ENCODE data around the gene PON3. TPM values are rescaled to one million over a fixed set of nuclear protein-coding genes. Genes with fewer than 3 reads are reported as not detected.
A peak's percentile ranks its signal among the peaks of the same experiment; 100 is the strongest.

Gene PON3
- total RNA-seq, 5 donors from 2014 or later (not counting 1 experiment from before 2014, with no cell fraction given) = 0.28 to 0.41 TPM; not detected in 3

DNA sequence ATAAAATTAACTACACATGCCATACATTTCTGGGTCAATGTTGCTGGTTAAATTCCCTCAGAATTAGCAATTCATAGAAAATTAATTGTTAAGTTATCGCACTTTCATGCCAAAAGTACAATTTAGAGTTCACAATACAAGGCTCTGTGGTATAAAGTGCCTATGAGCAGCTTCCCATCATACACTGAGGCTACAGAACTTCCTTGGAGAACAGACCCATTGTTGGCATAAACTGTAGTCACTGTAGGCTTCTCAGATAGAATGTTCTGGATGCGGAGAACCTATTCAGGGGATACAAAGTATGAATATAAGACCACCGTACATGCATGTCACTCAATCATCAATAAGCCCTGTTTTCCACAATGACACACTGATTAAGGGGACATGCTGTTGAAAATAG, 9.0 kb upstream of the PON3 start:
- no peak for ATAC-seq (replicated peaks in 1 of 4)
- ChIA-PET POLR2A (no interaction called here), CTCF (no interaction called here)
- peaks cover 6% of the 10 kb centered on the region for H3K36me3 Mint-ChIP-seq
- no peak overlapping the region for H3K27ac Mint-ChIP-seq
- Histone ChIP-seq H3K27ac (ENCODE audit: low read length) (no peak overlapping the region), H3K36me3 (ENCODE audit: control insufficient read depth in 2 of 2, extremely low read depth in 1 of 2, insufficient read depth in 1 of 2, low read length in 1 of 2) (peaks cover 0 to 4% of the 10 kb centered on the region in 2 donors), H3K4me3 (ENCODE audit: control insufficient read depth in 1 of 2, extremely low read depth in 1 of 2, low read length in 1 of 2) (no peak overlapping the region), H3K9me3 (no peaks in the 10 kb centered on the region), H3K27me3 (replicated peaks in 1 of 2; ENCODE audit: control insufficient read depth in 2 of 2, extremely low read depth in 1 of 2, insufficient read depth in 2 of 2, low read length in 1 of 2) (no peaks in the 10 kb centered on the region), H3K4me1 (ENCODE audit: control insufficient read depth in 1 of 2, extremely low read depth in 1 of 2, insufficient read depth in 2 of 2, low read length in 2 of 2) (no peaks in the 10 kb centered on the region)
- no peak overlapping the region for H3K4me3 Mint-ChIP-seq
- H3K27me3 Mint-ChIP-seq = peaks cover 0 to 2% of the 10 kb centered on the region in 2 donors
- no peaks in the 10 kb centered on the region for H3K4me1 Mint-ChIP-seq
- WGBS (ENCODE audit: insufficient coverage) = no CpG with 5 or more reads among the region's 3 CpGs
- no peaks in the 10 kb centered on the region for H3K9me3 Mint-ChIP-seq
- no peak for DNase-seq

DNA sequence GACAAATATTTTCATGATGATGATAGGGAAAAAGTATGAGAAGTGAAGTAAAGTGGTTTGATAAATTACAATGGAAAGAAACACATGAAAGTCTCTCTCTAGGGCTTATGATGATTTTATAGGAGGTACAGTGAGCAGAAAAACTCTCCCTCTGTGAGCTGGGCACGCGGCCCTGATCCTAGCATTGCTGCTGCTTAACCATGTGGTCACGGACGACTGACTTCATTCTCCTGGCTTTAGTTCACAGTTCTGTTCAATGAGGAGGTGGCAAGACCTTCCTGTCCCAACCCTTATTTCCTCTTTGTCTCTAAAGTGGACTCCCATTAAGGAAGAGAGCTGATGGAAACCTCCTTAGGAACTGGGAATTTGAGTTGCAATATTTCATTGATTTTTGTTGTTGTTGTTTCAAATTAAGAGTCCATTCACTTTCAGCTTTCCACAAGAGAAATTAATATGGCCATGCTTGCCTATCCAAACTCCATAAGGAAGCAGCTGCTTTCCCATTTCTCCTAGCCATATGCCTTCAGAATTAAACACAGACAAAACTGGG, 8.2 kb upstream of the PON3 start:
- Mint-ChIP-seq H3K4me1 (no peaks in the 10 kb centered on the region), H3K27ac (no peak overlapping the region), H3K36me3 (peaks cover 6% of the 10 kb centered on the region), H3K27me3 (peaks cover 0 to 2% of the 10 kb centered on the region in 2 donors), H3K4me3 (no peak overlapping the region), H3K9me3 (no peaks in the 10 kb centered on the region)
- ChIA-PET POLR2A (no interaction called here), CTCF (no interaction called here)
- H3K4me3 ChIP-seq (ENCODE audit: control insufficient read depth in 1 of 2, extremely low read depth in 1 of 2, low read length in 1 of 2) = no peak overlapping the region
- DNase-seq = no peak
- H3K9me3 ChIP-seq = no peaks in the 10 kb centered on the region
- no CpG with 5 or more reads among the region's 4 CpGs for WGBS (ENCODE audit: insufficient coverage)
- no peak for ATAC-seq (replicated peaks in 1 of 4)
- no peaks in the 10 kb centered on the region for H3K27me3 ChIP-seq (replicated peaks in 1 of 2; ENCODE audit: control insufficient read depth in 2 of 2, extremely low read depth in 1 of 2, insufficient read depth in 2 of 2, low read length in 1 of 2)
- no peak overlapping the region for H3K27ac ChIP-seq (ENCODE audit: low read length)
- H3K4me1 ChIP-seq (ENCODE audit: control insufficient read depth in 1 of 2, extremely low read depth in 1 of 2, insufficient read depth in 2 of 2, low read length in 2 of 2) = no peaks in the 10 kb centered on the region
- peaks cover 0 to 4% of the 10 kb centered on the region in 2 donors for H3K36me3 ChIP-seq (ENCODE audit: control insufficient read depth in 2 of 2, extremely low read depth in 1 of 2, insufficient read depth in 1 of 2, low read length in 1 of 2)

DNA sequence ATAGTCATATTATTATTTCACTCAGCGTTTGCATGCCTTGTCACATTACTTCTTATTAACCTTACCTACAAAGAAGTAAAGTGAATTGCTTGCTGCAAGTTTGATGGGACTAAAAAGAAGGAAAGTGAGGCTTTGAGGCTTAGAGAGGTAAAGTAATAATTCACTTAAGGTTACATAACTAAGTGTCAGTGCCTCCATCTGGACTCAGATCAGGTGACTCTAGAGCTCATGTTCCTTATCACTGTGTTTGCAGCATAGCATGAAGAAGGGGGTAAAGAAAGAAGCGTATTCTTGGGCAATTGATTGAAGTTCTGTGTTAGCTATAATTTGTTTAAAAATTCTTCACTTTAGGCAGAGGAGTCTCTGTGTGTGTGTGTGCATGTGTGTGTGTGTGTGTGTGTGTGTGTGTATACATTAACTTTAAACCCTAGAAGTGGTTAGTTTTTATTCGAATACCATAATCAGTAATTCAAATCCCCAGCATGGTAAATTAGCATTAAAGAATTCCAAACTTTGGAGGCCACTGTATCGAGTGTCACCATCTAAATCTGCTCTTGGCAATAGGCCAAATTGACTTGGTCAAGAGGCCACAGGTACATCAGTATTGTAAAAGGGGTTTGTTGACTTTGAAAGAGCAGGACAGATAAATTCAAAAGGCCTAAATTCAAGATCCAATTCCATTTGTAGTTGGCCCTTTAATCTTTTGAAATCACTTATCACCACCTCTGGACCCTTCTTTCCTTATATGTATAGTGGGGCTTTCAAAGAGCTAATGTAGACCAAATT, 2.2 kb upstream of the PON3 start:
- ATAC-seq (replicated peaks in 1 of 4) (no peak), DNase-seq (no peak)
- CTCF ChIA-PET = no interaction called here
- H3K27me3 Mint-ChIP-seq = peaks cover 23 to 36% of the 10 kb centered on the region in 2 donors
- peaks cover 0 to 9% (median 6%) of the 10 kb centered on the region in 3 donors for H3K4me1 Mint-ChIP-seq
- Histone ChIP-seq H3K4me3 (ENCODE audit: control insufficient read depth in 1 of 2, extremely low read depth in 1 of 2, low read length in 1 of 2) (no peak overlapping the region), H3K36me3 (ENCODE audit: control insufficient read depth in 2 of 2, extremely low read depth in 1 of 2, insufficient read depth in 1 of 2, low read length in 1 of 2) (no peaks in the 10 kb centered on the region), H3K27me3 (replicated peaks in 1 of 2; ENCODE audit: control insufficient read depth in 2 of 2, extremely low read depth in 1 of 2, insufficient read depth in 2 of 2, low read length in 1 of 2) (peaks cover 6 to 12% of the 10 kb centered on the region in 2 experiments), H3K9me3 (no peaks in the 10 kb centered on the region), H3K4me1 (ENCODE audit: control insufficient read depth in 1 of 2, extremely low read depth in 1 of 2, insufficient read depth in 2 of 2, low read length in 2 of 2) (peaks cover 0 to 6% of the 10 kb centered on the region in 2 experiments), H3K27ac (ENCODE audit: low read length) (no peak overlapping the region)
- POLR2A ChIA-PET = no interaction called here
- no CpG with 5 or more reads among the region's 4 CpGs for WGBS (ENCODE audit: insufficient coverage)
- no peak overlapping the region for H3K27ac Mint-ChIP-seq
- no peaks in the 10 kb centered on the region for H3K9me3 Mint-ChIP-seq
- no peak overlapping the region for H3K4me3 Mint-ChIP-seq
- H3K36me3 Mint-ChIP-seq = no peaks in the 10 kb centered on the region

DNA sequence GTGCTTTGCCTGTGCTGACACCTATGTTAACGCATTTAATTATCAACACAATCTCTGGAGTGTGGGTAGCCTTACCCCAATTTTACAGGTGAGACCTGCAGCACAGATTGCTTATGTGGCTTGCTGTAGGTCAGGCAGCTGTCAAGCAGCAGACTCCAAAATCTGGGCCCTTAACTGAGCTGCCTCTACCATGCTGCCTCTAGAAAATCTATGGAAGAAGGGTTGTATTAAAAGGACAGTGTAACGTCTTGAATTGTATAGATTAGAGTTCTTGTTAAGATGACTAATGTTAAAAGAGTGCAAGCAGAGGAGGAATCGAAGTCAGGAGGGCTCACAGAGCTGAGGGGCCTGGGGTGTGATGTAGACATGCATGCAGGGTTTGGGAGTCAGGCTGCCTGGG, 1.2 kb upstream of the PON3 start:
- H3K27me3 Mint-ChIP-seq = peaks cover 27 to 39% of the 10 kb centered on the region in 2 donors
- H3K36me3 ChIP-seq (ENCODE audit: control insufficient read depth in 2 of 2, extremely low read depth in 1 of 2, insufficient read depth in 1 of 2, low read length in 1 of 2) = no peaks in the 10 kb centered on the region
- H3K9me3 Mint-ChIP-seq = no peaks in the 10 kb centered on the region
- DNase-seq (no peak), ATAC-seq (replicated peaks in 1 of 4) (no peak)
- peak overlapping the region in 1 of 3 donors; percentile 60 for H3K4me3 Mint-ChIP-seq
- H3K36me3 Mint-ChIP-seq = no peaks in the 10 kb centered on the region
- H3K27me3 ChIP-seq (replicated peaks in 1 of 2; ENCODE audit: control insufficient read depth in 2 of 2, extremely low read depth in 1 of 2, insufficient read depth in 2 of 2, low read length in 1 of 2) = peaks cover 6 to 12% of the 10 kb centered on the region in 2 experiments
- ChIA-PET POLR2A (no interaction called here), CTCF (interaction anchor here in 1 of 2 donors (0.6 kb wide), 1 partner anchor 46 kb away, joined by 3 read pairs; no protein-coding TSS in a partner anchor)
- H3K4me3 ChIP-seq (ENCODE audit: control insufficient read depth in 1 of 2, extremely low read depth in 1 of 2, low read length in 1 of 2) = no peak overlapping the region
- WGBS (ENCODE audit: insufficient coverage) = 90% methylated on average over 2 of the region's 3 CpGs
- no peak overlapping the region for H3K27ac Mint-ChIP-seq
- peaks cover 0 to 9% (median 6%) of the 10 kb centered on the region in 3 donors for H3K4me1 Mint-ChIP-seq
- H3K9me3 ChIP-seq = no peaks in the 10 kb centered on the region
- peaks cover 0 to 6% of the 10 kb centered on the region in 2 experiments for H3K4me1 ChIP-seq (ENCODE audit: control insufficient read depth in 1 of 2, extremely low read depth in 1 of 2, insufficient read depth in 2 of 2, low read length in 2 of 2)
- H3K27ac ChIP-seq (ENCODE audit: low read length) = no peak overlapping the region

DNA sequence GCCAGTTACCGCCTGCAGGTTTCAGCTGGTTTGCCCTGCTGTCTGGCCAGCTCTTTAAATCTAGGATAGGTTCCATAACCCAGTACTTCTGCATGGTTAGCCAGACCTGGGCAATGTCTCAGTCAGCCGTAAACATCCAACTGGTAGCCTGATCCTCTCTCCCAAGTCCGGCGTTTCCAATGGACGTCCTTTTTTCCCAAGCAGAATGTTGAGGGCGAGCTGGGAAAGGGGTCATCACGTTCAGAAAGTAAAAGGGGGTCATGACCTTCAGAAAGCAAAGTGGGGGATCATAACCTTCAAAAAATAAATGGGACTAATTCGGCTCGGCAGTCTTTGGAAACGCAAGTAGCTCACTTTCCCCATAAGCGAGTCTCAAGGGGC, 430 bp downstream of the PON3 start:
- Histone ChIP-seq H3K4me3 (ENCODE audit: control insufficient read depth in 1 of 2, extremely low read depth in 1 of 2, low read length in 1 of 2) (peak overlapping the region in 1 of 2 donors; percentile 78), H3K9me3 (no peaks in the 10 kb centered on the region), H3K27me3 (replicated peaks in 1 of 2; ENCODE audit: control insufficient read depth in 2 of 2, extremely low read depth in 1 of 2, insufficient read depth in 2 of 2, low read length in 1 of 2) (peaks cover 6 to 12% of the 10 kb centered on the region in 2 experiments), H3K27ac (ENCODE audit: low read length) (no peak overlapping the region), H3K36me3 (ENCODE audit: control insufficient read depth in 2 of 2, extremely low read depth in 1 of 2, insufficient read depth in 1 of 2, low read length in 1 of 2) (no peaks in the 10 kb centered on the region), H3K4me1 (ENCODE audit: control insufficient read depth in 1 of 2, extremely low read depth in 1 of 2, insufficient read depth in 2 of 2, low read length in 2 of 2) (peaks cover 0 to 6% of the 10 kb centered on the region in 2 experiments)
- Mint-ChIP-seq H3K4me3 (peak overlapping the region; percentile 58 to 62 (median 60)), H3K9me3 (no peaks in the 10 kb centered on the region), H3K36me3 (no peaks in the 10 kb centered on the region), H3K27me3 (peaks cover 27 to 39% of the 10 kb centered on the region in 2 donors), H3K4me1 (peaks cover 0 to 9% (median 6%) of the 10 kb centered on the region in 3 donors), H3K27ac (no peak overlapping the region)
- CTCF ChIA-PET = interaction anchor here (0.6 to 2.0 kb wide), 6 partner anchors 13 to 190 kb away, joined by 3 to 8 read pairs (median 3); partner anchors contain the start of gene PON2 (in 1 of the 2)
- DNase-seq (no peak), ATAC-seq (replicated peaks in 1 of 4) (no peak)
- POLR2A ChIA-PET = no interaction called here
- WGBS (ENCODE audit: insufficient coverage) = 85% methylated on average over 7 of the region's 11 CpGs

DNA sequence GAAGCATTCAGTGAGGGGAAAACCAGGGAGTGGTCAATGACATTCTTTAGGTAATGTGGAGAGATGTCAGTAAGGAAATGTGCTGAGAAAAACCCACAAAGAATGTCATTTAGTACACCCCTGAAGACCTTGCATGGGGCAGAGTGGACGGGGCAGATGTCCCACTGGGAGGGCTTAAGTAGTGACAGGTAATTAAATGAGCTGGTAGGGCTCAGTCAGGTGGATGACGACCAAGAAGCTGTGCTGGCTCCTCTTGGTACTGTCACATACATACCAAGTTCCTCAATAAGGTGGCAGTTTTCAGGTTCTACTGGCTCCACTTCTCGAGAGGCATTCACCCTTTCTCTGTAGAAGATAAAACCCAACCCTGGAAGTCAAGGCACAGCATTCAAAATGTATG, 1.8 kb downstream of the PON3 start:
- Mint-ChIP-seq H3K4me3 (no peak overlapping the region), H3K27ac (no peak overlapping the region), H3K36me3 (no peaks in the 10 kb centered on the region), H3K9me3 (no peaks in the 10 kb centered on the region), H3K4me1 (peaks cover 0 to 9% (median 6%) of the 10 kb centered on the region in 3 donors), H3K27me3 (peaks cover 27 to 37% of the 10 kb centered on the region in 2 donors)
- ATAC-seq (replicated peaks in 1 of 4) (no peak), DNase-seq (no peak)
- Histone ChIP-seq H3K4me1 (ENCODE audit: control insufficient read depth in 1 of 2, extremely low read depth in 1 of 2, insufficient read depth in 2 of 2, low read length in 2 of 2) (peaks cover 0 to 6% of the 10 kb centered on the region in 2 experiments), H3K27ac (ENCODE audit: low read length) (no peak overlapping the region), H3K4me3 (ENCODE audit: control insufficient read depth in 1 of 2, extremely low read depth in 1 of 2, low read length in 1 of 2) (no peak overlapping the region), H3K36me3 (ENCODE audit: control insufficient read depth in 2 of 2, extremely low read depth in 1 of 2, insufficient read depth in 1 of 2, low read length in 1 of 2) (no peaks in the 10 kb centered on the region), H3K27me3 (replicated peaks in 1 of 2; ENCODE audit: control insufficient read depth in 2 of 2, extremely low read depth in 1 of 2, insufficient read depth in 2 of 2, low read length in 1 of 2) (peaks cover 6 to 12% of the 10 kb centered on the region in 2 experiments), H3K9me3 (no peaks in the 10 kb centered on the region)
- ChIA-PET CTCF (interaction anchor here in 1 of 2 donors (0.6 kb wide), 1 partner anchor 18 kb away, joined by 4 read pairs; no protein-coding TSS in a partner anchor), POLR2A (no interaction called here)
- no CpG with 5 or more reads among the region's 3 CpGs for WGBS (ENCODE audit: insufficient coverage)

Measured in T-cell (primary cell).